Hematopoietic multipotent progenitor cell treated with erythropoietin and hydrocortisone succinate and interleukin-3 and kit ligand, for 8 days (in vitro differentiated cells): ENCODE data around the gene SP110.
A peak's percentile ranks its signal among the peaks of the same experiment; 100 is the strongest.
"Not testable (repeated sequence)": the region's sequence is repeated elsewhere in the genome, so short reads cannot be mapped to it uniquely, and the experiment has no call there.

Experiments used
- DNase-seq: peaks from one replicate; pipeline ENCODE4 v3.0.0-alpha.2; 2015

SP110 gene

DNA sequence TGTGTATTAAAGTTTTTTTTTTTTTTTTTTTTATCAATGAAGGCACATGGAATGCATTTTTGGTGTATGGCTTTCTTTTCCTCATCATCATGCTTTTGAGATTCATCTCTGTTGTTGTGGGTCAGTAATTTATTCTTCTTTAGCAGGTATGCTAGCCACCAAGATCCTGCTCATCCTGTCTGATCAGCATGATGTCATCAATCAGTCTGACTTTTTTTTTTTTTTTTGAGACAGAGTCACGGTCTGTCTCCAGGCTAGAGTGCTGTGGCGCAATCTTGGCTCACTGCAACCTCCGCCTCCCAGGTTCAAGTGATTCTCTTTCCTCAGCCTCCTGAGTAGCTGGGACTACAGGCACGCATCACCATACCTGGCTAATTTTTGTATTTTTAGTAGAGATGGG is 3.0 kb upstream of the SP110 start:
- not testable (repeated sequence) for DNase-seq

DNA sequence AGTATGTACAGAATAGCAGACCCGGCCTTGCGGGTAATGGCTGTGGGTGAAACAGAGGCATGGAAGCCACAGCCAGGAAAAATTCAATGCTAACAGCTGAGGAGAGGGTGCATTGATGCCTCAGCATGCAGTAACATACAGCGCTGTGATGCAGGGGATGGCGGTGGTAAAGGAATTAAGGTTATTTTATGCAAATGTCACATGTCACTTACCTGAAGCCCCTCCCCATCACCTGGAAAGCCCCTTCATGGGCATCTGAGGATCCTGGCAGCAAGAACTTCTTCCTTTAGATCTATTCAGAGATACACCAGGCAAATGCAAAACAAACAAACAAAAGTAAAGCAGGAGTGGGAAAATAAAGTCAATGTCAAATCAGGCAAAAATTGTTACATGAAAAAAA is 1.7 kb upstream of the SP110 start:
- DNase-seq: no peak

DNA sequence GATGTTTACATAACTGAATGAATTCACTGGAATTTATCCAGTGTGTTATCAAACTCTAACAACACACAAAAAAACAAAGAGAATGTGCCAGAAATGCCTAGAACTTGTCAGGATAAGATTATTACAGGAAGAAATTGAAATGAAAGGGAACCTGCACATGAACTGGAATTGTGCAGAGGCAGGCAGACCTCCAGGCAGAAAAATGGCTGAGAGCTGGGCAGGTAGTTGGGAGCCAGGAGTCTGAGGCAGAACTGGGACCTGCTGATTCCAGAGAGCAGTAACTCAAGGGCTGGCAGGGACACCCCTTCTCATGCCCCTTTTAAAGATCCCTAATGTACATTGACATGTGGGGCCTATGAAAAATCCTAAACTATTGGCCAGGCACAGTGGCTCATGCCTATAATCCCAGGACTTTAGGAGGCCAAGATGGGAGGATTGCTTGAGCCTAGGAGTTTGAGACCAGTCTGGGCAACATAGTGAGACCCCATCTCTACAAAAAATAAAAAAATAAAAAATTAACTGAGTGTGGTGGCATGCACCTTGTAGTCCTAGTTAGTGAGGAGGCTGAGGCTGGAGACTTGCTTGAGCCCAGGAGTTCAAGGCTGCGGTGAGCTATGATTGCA is 674 bp upstream of the SP110 start:
- DNase-seq: no peak

DNA sequence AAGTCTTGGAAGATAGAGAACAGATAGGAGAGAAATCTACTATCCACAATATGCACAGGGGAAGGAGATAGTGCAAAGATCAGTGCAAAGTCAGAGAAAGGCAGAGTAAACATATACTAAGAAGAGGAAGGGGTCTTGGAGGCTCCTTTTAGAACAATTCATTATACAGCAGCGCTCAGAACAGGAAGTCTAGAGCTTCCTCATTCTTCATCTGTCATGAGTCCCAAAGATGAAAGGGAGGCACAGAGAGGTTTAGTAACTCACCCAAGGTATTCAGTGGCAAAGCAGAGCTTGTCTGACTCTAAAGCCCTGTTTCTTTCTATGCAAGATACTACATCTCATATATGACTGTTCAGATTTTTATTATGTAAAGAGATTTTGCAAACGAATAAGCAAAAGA is 1.4 kb downstream of the SP110 start:
- DNase-seq: peak; percentile 19

DNA sequence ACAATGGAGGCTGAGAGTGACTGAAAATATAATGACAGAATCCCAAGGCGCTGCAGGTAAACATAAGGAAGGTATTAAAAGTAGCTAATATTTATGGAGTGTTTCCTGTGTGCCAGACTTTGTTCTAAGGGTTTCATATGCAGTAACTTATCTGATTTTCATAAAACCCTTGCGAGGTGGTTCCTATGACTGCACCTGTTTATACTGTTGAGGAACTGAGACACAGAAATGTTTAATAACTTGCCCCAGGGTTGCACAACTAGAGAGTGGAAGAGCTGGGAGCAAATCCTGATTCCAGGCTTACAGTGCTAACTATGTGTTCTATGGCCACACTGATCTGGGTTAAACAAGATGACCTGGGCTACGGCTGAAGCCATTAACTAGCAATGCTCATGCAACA is 2.4 kb downstream of the SP110 start:
- no peak for DNase-seq

DNA sequence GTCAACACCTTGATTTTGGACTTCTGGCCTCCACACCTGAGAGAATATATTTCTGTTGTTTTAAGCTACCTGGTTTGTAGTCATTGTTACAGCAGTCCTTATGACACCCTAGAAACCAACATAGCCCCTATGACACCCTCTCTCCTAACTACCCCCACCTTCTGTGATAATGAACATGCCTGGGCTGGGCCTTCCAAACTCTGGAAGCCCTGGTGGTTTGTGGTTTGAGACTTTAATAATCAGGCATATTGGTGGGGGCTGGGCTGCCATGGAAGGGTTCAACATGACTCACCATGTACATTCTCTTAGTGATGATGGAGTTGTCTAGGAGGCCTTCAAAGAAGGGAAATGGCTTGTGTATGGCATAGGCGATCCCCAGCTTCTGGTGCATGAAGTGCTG is 3.3 kb downstream of the SP110 start:
- peak; percentile 73 for DNase-seq

DNA sequence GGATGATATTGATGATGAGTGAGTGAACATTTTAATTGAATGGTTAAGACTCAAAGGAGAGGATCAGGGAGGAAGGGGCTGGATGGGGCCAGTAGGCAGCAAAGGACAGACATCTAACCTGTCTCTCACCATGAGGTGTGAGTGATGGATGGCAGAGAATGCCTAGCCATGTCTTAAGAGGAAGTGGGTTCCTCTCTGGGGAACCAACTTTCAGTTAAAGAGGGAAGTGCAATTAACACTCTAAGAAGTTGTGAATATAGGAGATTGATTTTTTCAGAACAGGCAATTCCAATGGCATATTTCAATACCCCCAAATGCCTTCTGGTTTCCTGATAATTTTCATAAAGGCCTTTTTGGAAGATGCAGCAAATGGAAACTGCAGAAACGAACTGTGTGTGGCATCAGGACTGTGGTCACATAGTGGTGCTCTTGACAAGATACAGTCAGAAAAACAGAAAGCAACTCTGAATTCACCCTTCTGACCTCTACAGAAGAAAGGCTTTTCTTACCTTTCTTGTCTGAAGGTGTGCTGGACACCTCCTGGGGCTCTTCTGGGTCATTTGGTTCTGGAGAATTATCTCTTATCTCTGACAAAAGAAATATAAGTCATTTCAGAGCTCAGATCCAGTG is 10.2 kb downstream of the SP110 start:
- no peak for DNase-seq

DNA sequence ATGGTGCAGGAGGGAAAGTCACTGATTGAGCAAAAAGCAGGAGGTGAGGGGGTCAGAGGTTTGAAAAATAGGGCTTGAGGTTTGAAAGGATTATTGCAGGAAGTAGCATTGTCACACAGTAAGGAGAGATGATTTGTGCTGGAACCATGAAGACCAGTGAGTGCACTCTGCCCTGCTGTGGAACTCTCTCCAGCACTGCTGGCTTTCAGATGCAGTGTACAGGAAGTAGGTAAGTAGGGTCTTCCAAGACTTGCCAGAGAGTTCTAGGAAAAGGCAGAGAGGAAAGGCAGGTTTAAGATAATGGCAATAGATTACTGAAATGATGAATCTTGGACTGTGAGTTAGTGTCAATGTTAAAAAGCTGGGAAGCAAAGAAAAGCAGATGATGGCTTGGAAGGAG is 11.2 kb downstream of the SP110 start:
- DNase-seq: no peak

DNA sequence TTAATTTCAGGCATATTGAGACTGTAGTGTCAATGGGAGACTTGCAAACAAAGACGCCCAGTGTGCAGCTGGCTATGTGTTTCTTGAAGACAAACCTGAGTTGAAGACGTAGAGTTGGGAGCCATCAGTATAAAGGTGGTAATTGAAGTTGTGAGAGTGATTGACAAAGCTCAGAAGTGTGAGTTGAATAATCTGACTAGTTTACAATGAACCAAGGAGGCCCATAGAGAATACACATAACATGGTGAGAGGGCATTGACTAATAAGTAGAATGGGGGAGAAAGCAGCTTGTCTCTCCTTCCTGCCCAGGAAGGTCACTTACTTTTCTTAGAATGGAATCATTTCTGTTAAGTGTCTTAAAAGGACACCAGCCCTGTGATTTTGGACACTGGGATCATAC is 14.1 kb downstream of the SP110 start:
- no peak for DNase-seq

DNA sequence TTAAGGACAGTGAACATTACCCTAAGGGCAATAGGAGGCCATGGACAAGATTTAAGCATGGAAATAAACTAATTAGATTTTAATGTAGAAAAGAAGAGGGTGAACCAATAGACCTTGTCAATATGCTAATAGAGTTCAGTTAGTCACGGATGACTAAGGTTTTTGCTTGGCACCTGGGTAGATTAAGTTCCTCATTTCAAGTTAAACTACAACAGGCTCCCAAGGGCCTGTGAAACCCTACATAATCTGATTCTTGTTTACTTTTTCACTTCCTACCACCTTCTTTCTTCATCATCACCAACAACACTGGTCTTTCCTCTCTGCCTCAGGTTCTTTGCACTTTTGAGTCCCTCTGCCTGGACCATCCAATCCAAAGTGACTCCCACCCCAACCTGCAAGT is 14.8 kb downstream of the SP110 start:
- no peak for DNase-seq

DNA sequence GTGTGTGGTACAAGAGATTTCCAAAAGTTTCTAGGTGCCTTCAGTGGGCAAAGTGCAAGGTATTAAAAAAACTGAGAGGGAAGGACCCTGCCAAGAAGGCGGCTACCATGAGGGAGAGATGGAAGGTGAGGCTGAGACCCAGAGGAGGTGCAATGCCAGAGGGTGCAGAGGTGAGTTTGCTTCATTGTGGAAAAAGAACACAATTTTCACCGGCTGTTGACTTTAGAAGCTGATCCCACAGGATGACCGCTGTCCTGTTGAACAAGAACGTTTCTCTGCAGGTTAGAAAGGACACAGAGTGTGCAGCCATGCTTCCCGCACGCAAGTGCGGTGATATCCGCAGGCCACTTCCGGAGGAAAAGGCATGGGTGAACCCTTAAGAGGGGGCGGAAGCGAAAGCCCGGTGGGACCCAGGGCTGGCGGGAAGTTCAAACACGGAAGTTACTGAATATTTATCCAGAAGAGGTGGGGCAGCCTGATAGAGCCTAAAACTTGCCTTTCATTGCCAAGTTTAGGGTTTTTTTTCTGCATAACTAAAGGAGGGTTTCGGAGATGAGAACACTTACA is 16.6 kb downstream of the SP110 start:
- no peak for DNase-seq

DNA sequence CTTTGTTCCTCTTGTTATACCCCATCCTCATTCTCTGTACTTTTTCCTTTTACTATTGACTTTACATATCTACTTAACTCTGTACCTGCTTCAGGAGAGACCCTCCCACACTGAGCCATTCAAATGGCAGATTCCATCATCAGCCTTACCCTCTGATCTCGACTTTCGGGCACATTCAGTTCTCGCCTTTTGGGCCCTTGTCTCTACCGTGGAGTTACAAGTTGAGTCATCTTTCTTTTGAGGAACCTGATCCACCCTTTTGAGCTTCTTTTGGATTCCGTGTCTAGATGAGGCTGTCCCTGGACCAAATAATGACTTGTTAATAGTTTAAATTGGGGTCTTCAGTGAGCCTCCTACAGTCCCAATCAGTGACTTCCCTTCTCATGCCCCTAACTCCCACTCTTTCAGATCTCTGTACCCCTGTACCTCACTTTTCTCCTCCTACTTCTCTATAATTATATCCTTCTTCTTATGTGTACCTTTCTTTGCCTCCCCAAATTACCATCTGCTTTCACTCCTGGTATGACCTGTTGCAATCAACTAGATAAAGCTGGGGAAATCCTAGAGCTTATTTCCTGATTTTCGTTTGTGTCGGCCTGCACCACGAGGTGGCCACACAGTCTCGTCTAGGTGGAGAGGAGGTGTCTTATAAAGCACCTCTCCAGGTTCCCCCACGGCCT is 17.2 kb downstream of the SP110 start:
- no peak for DNase-seq

DNA sequence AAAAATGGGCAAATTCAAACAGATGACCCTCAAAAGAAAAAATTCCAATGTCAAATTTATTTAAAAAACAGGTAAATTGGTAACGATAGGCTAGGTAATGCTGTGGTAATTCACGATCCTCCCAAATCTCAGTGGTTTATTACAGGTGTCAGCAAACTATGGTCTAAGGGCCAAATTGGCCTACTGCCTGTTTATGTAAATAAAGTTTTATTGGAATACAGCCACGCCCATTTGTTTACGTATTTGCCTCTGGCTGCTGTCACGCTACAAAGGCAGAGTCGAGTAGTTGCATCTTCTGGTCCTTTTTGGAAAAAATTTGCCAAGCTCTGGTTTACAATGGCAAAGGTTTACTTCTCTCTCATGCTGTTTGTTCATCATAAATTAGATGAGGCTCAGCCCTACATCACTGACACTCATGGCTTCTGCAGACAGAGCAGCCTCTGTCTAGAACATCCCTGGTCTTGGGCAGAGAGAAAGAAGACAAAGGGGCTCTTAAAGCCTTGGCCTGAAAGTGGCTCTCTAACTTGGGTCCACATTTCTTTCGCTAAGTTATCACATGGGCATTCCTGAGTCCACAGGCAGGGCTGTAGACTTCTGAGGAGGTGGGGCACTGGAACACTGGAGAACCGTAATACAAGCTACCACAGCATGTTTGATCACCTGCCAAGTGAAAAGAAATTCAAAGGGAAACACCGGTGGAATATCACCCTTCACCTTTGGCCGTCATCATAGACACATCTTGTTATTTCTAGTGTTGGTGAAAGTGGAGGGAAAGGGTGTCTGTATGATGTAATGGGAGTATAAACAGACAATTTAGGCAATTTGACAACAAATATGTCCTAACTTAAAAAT is 34.8 kb downstream of the SP110 start:
- no peak for DNase-seq

DNA sequence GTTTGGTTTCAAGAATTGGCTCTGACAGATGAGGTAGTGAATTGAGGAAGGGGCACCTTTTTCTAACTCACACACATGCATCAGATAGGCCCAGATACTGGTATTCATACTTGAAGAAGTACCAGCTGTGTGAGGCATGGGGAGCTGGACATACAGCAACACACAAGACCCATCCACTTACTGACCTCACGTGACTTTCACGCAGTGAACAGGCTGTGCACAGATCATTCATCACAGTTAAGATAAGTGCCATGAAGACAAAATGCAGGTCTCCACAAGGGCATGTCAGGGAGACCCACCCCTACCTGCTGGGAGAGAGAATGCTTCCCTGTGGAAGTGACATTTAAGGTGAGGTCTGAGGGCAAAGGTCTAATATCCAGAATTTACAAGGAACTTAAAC is 38.6 kb downstream of the SP110 start:
- DNase-seq: no peak

DNA sequence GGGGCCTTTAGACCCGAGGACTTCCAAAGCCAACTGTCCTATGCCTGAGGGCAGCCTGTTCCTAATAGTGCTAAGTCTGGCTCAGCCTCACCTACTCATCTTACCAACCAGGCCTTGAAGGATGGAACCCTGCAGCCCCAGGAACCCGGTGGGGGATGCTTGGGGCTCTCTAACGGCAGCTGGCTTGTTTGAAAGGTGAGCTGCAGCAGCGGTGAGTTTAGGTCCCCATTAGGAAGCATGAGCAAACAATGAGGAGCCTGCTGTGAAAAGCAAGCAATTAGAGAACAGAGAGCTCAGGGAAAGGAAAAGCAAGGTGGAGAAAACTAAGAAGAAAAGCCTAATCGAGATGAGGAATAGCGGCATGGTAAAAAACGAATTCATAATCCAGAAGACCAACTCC is 39.9 kb downstream of the SP110 start:
- DNase-seq: no peak

DNA sequence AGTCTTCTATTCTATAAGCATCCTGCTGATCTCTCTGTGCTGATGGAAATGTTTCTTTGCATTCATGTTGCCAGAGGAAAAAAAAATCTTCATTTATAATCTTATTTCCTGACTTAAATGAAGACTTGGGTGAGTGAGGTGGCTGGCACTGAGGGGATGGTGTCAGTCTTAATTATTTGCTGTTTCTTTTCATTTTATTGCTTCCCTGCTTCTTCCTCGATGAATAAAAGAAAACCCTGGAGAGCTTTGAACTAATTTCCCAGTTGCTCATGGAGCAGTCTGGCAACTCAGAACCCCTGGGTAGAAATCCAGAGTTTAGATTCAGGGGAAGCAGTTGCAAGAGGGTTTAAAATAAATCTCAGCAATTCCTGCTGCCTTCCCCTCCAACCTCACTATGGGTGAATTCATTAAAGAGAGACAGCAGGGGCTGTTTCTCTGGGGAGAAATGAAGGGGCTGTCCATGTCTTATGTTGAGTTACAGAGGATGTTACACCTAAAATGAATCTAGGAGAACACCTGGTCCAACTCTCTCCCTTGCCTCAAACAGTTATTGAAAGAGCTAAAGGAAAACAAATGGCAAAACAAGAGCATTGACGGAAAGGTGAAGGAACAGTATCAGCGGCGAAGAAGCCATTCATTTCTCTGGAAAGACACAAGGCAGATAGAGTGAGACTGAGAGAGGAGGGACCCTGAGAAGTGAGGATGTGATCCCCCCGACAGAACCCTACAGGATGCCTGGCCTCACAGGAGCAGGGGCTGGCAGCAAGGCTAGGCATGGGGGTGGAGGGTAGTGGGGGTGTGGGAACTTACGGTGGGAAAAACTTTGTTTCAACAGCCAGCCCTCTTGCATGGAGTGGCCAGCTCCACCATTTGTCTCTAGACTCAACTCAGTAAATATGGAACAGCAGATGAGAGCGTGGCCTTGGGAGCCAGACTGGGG is 41.0 kb downstream of the SP110 start:
- DNase-seq: no peak

DNA sequence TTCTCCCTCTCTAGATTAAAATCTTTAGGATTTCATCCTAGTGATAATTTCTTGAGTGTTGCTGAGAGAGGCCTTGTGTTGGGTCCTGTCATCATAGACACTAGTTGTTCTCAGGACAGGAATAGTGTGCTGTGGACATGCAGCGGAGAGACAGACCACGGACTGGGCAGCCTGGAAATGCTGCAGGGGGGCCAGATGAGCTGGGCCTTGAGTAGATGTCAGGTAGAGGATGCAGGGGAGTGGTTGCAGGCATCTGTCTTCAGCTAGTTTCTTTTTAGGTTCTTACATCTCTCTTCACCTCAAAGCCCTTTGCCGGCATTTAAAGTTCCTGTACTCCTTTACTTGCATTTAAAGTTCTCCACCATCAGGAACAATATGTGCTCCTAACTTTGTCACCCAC is 42.8 kb downstream of the SP110 start:
- no peak for DNase-seq

DNA sequence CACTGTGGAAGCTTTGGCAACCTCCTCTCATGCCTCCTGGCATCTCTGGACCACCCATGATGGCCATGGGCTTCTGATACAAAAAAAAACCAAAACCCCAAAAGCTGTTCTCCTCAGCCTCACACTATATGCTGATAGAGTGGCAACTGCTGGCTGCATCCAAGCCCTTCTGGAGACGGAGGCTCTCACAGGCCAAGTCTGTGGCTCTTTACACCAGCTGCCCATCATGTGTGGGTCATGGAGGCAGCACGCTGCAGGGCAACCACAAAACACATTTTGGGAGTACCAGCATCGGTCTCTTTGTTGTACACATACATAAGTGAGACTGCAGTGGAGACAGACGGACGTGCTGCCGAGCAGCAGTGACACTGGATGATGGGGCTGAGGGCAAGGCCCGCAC is 45.3 kb downstream of the SP110 start:
- DNase-seq: no peak

DNA sequence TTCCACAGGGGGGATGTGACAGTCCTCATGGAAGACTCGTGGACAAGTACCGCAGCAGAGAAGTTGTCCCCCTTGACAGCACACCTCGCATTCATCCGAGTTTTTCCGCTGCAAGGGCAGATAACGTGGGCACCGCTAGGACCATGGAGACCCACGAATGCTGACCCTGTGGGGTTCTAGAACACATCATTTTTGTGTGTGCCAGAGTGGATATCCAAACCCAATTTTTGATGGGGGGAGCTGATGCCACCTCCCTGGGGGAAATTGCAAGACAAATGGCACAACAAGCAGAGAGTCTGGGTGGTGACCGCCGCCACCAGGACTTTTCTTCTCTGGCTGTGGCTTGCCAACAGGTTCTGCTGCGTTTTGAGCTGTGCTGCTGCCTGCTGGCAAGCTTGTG is 46.9 kb downstream of the SP110 start:
- no peak for DNase-seq

DNA sequence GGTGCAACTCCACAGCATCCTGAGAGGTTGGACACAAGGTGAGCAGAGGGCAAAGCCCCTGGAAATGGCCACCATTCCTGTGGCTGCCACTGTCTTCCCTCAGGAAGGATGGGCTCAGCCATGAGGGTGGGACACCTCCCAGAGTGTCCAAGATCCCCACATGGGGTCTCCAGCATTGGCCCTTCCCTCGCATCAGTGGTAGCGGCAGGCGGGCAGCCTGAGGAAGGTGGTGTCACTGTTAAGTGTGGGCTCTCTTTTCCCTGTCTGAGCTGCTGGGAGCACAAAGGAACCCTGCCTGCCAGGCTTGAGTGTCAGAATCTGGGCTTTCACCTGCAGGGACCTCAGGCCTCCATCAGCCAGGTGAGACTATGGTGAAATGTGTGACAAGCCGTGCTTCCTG is 47.6 kb downstream of the SP110 start:
- no peak for DNase-seq

DNA sequence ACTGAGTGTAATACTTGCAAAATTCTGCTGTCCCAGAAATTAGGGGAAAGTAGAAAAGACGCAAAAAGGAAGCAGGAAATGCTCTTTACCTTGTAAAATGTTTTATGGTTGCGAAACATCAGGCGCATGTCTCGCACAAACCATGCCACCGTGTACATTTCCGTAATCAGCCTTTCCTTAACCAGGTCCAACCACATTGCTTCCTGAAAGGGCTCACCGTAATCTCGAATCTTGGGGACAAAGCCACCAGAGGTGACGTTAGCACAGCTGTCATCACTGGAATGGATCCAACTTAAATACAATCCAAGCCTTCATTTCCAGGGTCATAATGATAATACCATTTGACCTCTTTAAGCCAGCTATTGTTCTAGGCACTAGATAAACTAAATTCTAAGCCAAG is 49.3 kb downstream of the SP110 start:
- peak; percentile 15 for DNase-seq

DNA sequence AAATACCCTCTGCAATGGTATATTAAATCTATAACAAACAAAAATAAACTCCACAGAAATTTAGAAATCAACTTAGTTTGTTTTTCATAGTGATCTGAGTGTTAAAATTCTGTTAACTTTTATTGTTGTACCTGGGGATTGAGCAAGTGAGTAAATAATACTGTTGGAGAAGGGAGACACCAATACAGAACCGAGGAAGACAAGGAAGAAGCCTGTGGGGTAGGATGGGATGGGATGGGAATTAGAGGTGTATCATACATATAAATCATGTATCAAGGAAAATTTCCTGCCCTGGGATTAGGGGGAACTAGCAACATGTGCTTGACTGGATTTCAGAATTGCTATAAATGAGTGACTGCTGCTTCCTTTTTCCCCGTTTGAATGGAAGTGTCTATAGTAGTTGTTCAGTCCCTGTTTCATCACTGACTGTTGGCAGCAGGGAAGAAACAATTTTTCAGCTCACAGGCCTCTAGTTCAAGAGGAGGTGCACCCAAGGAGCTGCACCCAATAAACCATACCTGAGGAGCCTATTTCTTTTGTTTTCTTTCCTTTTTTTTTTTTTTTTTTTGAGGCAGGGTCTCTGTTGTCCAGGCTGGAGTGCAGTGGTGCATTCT is 53.1 kb downstream of the SP110 start:
- DNase-seq: no peak
